ENCODE data around the gene TMEM132D. TPM values are rescaled to one million over a fixed set of nuclear protein-coding genes. Genes with fewer than 3 reads are reported as not detected.

The TMEM132D gene
- total RNA-seq, 1 donor from 2014 or later = not detected

DNA sequence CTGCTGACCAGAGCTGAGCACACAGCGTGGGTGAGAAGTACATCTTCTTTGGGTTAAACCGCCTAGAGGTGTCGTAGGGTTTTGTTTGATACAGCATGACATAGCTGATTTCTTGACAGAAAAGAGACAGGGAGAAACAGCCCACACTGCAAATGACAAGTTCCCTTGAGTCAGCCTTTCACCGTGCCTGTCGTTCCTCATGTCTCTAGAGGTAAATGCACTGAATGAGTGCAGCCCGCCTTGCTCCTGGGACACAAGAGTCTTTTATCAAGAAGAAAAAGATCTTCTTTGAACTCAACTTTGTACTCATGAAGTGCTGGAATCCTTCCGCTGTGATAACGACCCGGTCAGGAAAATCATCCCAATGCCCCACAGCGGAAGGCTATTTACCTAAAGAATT is 77.6 kb downstream of the TMEM132D start:
- no peak for DNase-seq (ENCODE audit: low spot score)

DNA sequence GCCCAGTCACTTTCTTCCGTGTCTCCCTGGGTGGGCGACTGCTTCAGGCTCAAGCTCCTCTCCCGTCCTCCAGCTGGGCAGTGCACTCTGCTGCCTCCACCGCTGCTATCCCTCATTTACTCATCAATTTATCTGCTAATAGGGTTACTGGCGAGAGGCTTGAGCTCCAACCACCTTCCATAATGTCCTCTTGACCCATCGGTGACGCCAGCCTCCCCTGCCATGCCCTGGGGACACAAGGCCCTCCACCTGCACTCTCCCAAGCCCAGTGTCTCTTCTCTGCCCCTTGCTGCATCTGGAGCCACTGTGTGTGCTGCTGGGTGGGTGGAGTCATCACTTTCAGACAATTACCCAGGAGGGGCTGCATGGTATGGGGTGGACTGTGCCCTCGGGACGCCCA is 78.5 kb downstream of the TMEM132D start:
- DNase-seq (ENCODE audit: low spot score) = no peak

DNA sequence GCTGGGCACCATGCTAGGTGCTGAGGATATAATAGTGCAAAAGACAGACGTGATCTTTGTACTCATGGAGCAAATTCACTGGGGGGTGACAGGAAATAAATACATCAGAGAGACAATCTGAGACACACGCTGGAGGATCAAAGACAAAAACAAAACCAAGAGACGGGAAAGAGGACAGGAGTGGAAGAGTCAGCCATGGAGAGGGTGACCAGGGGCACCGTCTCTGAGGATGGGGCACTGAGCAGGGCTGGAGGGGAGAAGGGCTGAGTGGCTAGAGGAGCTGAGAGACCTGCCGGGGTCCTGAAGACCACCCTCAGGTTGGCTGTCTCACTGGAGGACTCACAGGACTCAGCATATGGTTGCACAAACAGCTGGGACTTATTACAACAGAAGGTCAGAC is 81.9 kb downstream of the TMEM132D start:
- no peak for DNase-seq (ENCODE audit: low spot score)

DNA sequence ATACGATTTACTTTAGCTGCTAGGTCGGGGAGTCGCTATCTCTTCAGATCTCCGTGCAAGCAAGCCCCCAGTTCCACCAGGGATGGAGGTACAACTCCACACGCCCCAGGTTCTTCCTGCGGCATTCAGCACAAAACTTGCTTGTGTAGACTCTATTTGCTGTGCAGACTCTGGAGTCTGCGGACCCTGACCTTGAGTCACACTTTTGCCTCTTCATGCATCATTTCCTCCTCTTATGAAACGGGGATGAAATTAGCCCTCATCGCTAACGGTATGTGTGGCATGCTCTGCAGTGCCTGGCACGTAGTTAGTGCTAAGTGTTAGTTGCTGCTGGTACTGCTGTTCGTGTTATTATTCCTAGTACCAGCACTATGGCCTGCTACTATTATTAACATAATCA is 84.4 kb downstream of the TMEM132D start:
- DNase-seq (ENCODE audit: low spot score) = no peak

DNA sequence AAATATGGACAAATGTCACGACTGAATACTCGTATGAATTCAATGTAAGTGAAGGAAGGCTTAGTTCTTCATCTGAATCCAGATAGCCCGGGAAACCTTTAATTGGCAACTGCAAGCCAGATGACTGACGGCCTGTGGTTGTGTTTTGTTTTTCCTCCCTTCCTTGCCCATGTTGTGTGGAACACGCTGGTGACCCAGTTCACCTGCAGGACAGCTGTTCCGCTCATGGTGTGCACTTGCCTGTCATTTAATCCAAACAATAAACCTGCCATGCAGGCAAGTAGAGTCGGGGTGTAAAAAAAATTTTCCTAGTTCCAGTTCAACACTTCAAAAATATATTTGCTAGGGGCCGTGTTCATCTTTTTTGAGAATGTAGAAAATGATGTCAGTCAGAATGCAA is 88.0 kb downstream of the TMEM132D start:
- no peak for DNase-seq (ENCODE audit: low spot score)

DNA sequence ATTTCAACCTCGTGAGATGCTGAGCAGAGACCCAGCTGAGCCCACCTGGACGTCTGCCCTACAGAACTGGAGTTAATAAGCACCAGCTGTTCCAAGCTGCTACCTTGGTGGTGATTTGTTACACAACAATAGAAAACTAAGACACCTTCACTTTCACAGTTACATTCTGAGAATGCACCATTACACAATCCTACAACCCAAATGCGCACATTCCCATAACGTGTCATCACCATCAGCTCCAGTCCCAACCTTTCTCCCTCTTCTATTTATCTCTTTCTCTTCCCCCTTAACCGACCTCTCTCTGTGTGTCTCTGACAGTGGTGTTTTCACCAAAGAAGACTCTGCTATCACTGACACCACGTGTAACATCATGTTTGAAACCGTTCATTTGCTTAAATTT is 91.9 kb downstream of the TMEM132D start:
- no peak for DNase-seq (ENCODE audit: low spot score)

DNA sequence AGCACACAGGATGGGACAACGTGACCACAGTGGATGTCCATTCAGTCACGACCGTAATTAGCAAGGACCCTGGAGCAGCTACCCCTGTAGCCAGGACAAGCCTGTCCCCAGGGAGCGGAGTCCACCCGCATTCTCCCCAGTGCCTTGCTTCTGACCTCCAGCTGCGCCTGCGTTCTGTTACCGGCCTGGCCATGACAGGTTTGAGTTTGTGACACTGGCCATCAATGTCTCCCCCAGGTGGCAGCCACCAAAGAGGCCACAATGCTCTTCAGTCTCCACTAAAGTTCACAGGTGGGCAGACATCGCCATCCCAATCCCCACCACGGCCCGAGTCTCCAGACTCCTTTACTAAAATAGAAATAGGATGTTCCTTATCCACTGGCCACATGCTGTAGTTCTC is 96.7 kb downstream of the TMEM132D start:
- DNase-seq (ENCODE audit: low spot score) = no peak

DNA sequence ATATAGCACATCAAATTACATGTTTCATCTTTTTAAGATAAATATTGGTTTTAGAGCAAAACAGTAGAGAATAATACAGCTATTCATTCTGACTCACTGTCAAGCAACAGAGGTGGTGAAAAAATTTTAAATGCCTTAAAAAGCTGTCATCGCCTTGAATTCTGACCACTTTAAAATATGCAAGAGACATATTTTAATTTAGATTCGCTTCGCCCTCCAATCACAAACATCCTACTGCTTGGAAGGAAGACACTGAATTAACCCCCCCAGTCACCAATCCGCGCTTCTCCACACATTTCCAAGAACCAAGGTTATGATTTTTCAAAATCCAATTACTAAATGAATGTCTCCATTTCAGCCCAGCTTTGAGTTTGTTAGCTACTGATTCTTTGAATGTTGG is 112.4 kb downstream of the TMEM132D start:
- DNase-seq (ENCODE audit: low spot score) = no peak

DNA sequence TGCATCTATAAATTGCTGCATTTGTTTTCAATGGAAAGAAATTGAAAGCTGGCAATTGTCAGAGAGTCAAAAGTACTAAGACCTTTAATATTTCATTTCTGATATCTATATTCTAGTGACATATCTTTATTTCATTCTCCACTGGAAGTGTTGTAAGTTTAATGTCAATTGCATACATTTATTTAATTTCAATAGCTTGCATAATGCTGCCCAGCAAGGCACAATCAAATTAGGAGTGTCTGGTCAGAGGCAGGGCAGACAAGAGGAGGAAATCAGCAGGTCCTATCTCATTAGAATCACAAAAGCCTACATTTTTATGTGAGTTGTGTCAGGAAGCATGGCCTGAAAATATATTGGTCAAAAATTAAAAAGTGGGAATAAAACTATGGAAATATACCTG is 112.9 kb downstream of the TMEM132D start:
- no peak for DNase-seq (ENCODE audit: low spot score)

DNA sequence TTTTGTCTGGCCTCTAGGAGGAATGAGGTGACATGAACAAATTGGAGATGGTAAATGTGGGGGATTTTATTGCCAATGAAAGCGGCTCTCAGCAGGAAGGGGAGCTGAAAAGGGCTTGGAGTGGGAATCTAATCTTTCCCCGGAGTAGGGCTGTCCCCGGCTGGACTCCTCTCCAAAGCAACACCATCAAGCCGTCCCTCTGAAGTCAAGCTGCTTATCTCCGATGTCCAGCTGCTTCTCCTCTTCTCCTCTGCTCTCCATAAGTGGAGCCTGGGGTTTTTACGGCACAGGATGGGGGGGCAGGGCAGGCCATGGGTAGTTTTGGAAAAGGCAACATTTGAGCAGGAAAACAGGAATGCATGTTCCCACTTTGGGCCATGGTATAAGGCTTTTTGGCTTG is 113.5 kb downstream of the TMEM132D start:
- no peak for DNase-seq (ENCODE audit: low spot score)

DNA sequence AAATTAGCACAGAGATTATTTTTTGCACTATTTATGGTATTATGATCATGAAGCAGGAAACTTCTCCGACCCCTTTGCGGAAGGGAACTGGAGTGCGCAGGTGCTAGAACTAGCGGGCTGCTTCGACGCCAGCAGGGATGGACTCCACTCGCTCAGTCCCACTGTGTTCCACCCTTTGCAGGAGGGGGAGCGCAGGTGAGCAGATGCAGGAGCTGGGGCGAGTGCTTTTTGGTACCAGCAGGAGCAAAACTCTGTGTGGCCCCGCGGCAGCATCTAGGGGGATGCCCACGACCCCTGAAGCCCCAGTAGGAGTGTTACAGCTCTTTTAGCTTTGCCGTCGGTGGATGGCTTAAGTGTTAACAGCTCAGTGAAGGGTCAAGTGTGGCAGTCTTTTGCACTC is 113.9 kb downstream of the TMEM132D start:
- no peak for DNase-seq (ENCODE audit: low spot score)

DNA sequence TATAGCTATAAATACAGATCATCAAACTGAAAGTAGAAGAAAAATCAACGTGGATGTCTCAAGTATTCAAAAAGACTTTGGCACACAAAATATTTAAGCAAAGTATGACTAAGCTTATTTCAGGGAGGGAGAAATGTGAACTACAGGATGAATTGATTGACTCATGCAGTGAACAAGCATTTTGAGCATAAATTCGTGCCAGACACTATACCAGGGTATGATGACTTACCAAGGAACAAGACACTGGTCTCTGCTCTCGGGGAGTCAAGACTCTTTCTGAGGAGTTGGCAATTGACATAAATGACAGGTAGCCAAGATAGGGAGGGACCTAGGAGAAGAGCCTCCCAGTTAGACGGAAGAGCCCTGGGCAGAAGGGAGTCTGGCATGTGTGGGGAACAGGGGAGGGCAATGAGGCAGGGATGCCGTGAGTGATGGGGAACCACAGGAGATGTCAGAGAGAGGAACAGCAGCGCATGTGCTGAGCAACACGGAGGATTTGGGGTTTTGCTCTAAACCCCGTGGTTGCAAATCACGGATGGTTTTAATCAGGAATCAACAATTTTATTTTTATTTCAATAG is 115.2 kb downstream of the TMEM132D start:
- DNase-seq (ENCODE audit: low spot score) = no peak

DNA sequence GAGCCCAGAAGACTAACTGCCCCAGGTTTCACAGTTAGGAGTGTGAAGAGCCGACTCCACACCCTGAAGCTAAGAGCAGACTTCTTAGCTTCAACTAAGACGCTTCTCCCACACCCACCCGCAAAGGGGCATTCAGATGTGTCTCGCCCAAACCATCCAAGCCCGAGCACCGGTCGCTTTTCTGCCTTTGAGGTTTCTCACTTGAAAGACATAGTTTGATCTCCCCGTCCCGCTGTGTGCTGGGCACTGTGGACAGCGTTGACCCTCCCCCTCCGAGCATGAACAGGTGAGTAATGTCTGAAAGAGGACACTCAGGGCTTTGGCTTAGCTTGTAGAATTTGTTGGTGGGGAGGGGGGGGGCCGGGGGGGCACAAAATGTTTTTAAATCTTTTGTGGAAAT is 123.8 kb downstream of the TMEM132D start:
- no peak for DNase-seq (ENCODE audit: low spot score)

DNA sequence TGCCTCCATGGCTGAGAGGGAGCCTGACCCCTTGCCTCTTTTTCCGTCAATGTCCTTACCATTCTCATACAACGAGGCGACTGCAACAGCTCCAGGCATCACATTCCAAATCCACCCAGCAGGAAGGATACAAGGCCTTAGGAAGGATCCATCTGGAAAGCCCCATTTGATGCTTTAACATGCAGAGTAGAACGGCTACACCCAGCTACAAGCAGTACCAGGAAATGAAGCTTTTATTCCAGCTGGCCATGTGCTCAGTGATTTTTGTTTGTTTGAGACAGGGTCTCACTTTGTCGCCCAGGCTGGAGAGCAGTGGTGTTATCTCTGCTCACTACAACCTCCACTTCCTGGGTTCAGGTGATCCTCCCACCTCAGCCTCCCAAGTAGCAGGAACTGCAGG is 124.8 kb downstream of the TMEM132D start:
- DNase-seq (ENCODE audit: low spot score) = no peak

DNA sequence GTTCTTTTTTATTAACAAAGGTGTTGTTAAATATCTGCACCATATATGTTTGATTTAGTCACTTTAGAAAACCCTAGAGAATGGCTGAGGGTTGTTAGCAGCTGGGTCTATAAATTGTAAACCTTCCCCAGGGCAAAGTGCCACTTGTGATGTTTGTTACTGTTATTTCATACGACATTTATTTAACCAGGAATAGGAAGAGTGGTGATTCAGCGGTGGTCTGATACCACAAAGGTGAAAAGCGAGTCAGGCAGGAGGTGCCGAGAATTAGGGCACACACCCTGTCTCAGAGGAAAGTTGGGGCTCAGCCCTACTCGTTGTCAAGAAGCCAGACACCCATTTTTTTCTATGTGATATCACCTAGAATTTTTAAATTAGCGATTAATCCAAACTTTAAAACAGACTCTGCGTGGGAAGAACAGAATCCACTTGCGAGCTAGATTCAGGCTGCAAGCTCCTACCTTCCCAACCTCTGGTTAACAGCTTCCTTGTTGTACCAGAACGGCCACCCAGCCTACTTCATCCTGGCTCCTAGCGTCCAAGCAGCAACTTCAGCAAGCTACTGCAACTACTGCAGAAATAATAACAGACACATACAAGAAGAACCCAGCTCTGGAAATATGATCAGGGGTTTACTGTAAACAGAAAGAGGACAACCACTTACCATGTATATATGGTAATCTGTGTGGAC is 126.7 kb downstream of the TMEM132D start:
- DNase-seq (ENCODE audit: low spot score) = no peak

DNA sequence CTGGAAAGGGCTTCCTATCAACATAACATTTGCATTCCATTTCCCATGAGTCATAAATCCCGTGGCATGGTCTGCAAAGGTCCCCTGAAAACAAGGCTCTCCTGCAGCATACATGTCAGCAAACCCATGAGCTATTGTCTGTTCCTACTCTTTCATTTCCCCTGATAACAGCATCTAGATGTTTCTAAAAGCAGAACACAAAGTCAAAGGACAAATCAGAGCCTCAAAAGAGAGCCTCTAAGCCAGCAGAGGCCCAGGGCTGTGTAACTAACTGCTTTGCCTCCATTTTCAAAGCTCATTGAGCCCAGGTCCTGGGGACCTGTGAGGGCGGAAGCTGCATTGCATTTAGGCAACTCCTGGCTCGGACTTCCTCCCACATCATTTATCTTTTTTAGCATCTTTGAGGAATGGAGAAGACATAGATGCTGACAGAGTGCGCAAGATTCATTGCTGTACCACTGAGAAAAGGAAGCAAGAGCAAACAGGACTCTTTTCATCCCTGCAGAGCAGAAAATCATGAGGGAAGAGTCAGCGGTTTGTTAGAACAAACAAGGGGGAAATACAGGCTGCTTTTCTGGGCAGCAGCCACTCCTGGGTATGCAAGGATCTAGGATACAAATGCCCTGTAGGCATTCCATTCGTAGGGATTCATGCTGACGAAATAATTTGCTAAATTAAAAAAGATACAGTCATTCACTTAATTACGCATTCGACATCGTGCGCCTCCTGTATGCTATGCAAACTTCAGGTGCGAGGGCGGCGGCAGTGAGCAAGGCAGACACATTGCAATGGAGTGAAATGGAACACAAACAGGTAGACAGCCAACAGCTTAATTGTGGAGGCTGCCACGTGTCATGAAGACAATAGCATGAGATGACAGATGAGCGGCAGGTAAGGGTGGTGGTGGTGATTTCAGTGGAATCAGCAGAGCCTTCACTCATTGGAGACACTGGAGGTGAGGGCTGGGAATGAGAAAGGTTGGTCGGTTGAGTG is 131.0 kb downstream of the TMEM132D start:
- DNase-seq (ENCODE audit: low spot score) = no peak

DNA sequence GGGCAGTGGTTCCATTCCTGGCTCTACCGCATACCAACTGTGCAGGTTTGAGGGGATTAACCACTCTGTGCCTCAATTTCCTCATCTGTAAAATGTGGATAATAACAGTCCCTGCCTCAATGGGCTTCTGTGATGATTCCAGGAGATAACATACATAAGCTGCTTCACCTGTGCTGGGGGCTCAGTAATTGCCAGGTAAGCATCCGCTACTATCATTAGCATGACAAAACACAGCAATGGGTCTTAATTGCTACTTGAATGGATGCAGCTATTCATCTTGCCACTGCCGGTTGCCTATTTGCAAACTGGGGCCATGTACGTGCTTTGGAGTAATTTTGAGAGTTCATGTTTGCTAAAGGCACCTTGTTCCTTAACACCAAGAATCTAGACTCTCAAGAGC is 132.6 kb downstream of the TMEM132D start:
- DNase-seq (ENCODE audit: low spot score) = no peak

DNA sequence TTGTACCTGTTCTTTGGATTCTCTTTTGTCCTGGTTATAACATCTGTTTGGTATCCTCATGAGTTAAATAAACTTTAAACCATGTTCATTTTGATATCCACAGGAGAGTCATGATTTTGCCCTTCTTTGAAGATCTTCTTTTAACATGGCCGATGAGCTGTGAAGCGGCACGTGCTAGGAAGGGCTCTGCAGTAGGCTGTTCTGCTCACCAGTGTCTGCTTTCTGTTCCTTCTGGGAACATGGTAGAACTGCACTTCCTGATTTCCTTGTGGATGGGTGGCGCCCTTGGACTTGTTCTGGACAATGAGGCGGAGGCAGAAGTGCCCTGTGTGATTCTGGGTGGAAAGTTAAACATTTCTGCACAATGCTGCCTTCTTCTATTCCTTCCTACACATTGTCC is 138.1 kb downstream of the TMEM132D start:
- no peak for DNase-seq (ENCODE audit: low spot score)

DNA sequence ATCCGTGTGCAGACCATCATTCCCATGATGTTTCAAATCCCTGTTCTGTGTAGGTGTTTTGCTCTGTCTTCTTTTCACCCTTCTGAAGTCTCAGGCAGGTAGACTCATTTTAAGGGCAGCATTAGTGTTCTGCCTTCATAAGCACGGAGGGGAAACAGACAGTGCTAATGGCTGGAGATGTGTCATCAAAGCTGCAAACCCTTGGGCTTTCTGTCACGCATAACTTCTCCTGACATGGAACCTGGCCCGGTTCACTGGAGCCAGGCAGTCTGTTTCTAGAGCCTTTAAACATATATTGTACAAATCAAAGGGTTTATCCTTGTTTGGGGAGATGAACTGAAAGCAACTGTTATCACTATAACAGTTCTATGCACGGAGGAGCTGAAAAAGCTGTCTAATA is 141.4 kb downstream of the TMEM132D start:
- DNase-seq (ENCODE audit: low spot score) = no peak

DNA sequence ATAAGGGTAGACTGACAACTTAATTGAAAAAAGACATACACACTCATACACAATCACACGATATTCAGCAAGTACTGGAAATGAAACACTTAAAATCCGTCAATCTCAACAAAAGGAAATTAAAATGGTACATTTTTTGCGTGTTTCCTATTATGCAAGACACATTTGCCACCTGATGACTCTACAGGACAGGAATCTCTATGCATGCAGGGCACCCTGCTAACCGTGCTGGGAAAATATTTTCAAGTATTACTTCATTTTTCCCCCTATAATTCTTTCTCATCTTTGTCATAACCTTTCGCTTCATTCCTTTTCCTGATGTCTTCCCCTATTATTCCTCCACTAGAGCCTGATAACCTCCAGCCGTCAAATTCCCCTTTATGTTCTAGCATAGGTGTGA is 150.2 kb downstream of the TMEM132D start:
- no peak for DNase-seq (ENCODE audit: low spot score)

DNA sequence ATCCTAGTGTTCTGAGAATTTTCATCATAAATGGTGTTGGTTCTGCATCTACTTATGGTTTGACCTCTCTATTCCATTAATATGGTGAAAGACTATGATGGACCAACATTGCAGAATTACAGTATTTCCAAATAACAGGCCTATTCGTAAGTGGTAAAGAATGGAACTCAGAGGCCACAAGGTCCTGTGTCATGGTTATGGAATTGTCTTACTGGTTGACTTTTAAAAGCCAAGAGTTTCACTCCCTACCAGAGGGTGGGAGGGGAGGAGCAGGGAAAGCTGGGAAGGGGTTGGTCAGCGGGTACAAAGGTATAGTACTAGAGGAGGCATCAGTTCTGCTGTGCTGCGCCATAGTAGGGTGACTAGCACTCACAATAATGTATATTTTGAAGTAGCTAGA is 153.4 kb downstream of the TMEM132D start:
- DNase-seq (ENCODE audit: low spot score) = no peak

DNA sequence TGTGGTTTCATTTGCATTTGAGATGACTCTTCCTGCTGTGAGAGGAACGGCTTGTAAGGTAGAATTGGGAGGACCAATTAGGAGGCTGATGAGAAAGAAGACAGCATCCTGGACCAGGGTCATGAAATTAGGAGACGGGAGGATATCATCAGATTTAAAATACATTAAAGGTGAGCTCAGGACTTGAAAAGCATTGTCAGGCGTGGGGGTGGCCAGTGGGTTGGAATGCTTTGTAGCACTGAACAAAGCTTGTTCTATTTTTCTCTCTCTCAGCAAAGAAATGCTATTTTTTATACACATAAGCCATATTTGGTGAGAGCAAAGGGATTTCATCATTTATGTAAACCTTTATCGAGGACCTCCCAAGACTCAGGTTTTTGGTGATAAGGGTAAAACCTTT is 157.5 kb downstream of the TMEM132D start:
- DNase-seq (ENCODE audit: low spot score) = no peak

DNA sequence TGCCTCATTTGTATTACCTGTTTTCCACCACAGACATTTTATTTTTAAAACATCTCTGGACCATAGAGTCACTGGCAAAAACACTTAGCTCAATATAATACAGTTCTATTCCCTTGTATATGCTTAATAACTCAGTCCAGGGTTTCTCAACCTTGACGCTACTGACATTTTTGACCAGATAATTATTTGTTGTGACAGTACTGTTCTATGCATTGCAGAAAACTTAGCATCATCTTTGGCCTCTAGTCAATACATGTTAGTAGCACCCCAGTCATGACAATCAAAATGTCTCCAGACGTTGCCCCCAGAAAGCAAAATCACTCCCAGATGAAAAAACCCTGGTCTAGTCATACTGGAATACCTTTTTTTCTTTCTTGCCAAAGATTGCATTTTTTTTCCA is 174.7 kb downstream of the TMEM132D start:
- no peak for DNase-seq (ENCODE audit: low spot score)

All from mucosa of gallbladder (tissue), 1 donor.